Measurements from ENCODE around the gene CIDEB. TPM values are rescaled to one million over a fixed set of nuclear protein-coding genes. Genes with fewer than 3 reads are reported as not detected.

Gene CIDEB
- total and polyA plus RNA-seq, 9 of the 15 experiments (the other 6 are each of a cell fraction or from before 2014, with no cell fraction given) = 0.03 to 0.35 (median 0.09) TPM; not detected in 3

GRCh38 chr14:24309538-24310264 is 1.9 kb upstream of the CIDEB start, which contains the start of gene LTB4R2:
Gene LTB4R2 (plus strand): TSS chr14:24310140. CDS start chr14:24310665, 525 bp downstream.
- Histone ChIP-seq H3K27me3 (ENCODE audit: control insufficient read depth in 2 of 2, insufficient read depth in 2 of 2, low read length in 2 of 2) (no peaks in the 10 kb centered on the region), H3K4me3 (no peak within 1 kb of the TSS), H3K27ac (ENCODE audit: extremely low read depth, low read depth, low read length) (no peak within 1 kb of the TSS), H4K20me1 (replicated peaks; ENCODE audit: control insufficient read depth, insufficient read depth, low read length) (no peaks in the 10 kb centered on the region), H3K36me3 (ENCODE audit: control insufficient read depth, insufficient read depth, low read length) (peaks cover 52% of the 10 kb centered on the region; the same call in 2 of the 3 replicates), H3K79me2 (ENCODE audit: control insufficient read depth, insufficient read depth, low read length) (no peaks in the 10 kb centered on the region), H3K9ac (ENCODE audit: insufficient read depth in 1 of 2, low read depth in 2 of 2, low read length in 2 of 2) (0 out of 4 replicates have a peak within 1 kb of the TSS, but pooled peaks of 1 of the 2 experiments have one; percentile 27), H2AFZ (ENCODE audit: low read depth, low read length) (no peak within 1 kb of the TSS), H3K4me2 (ENCODE audit: insufficient read depth, low read length) (no peak within 1 kb of the TSS), H3K4me1 (replicated peaks in 1 of 2; ENCODE audit: control insufficient read depth in 2 of 2, insufficient read depth in 2 of 2, low read length in 2 of 2) (peaks cover 4 to 6% of the 10 kb centered on the region in 2 experiments; a peak in 4 of 5 replicates), H3K9me1 (ENCODE audit: control insufficient read depth, insufficient read depth, low read length) (no peaks in the 10 kb centered on the region), H3K9me3 (replicated peaks; ENCODE audit: control insufficient read depth, insufficient read depth, low read depth, low read length) (no peaks in the 10 kb centered on the region)
- BruUV-seq (replicated peaks) = no TSS peak
- in situ Hi-C loops (cut with MboI) = no loop called here
- no peak for ATAC-seq
- 84% methylated on average over 5 of the region's 5 CpGs for WGBS (ENCODE audit: insufficient coverage, low coverage, missing lambda C conversion rate)
- DNase-seq (ENCODE audit: extremely low read depth in 1 of 4, low spot score in 3 of 4) = no peak
- POLR2A ChIA-PET = interaction anchor here (1.1 kb wide), 1 partner anchor 10 kb away, joined by 3 read pairs; the partner anchor contains the start of genes DHRS1 and NOP9
- intact Hi-C loops (cut with micrococcal nuclease) = no loop called here
- FAIRE-seq = no peak
- CTCF ChIA-PET (ENCODE audit: low intra/inter-chr PET ratio) = no interaction called here
- TF ChIP-seq ZFP36 (IDR thresholded peaks at IDR 0.05; ENCODE audit: low read depth, low read length, partially characterized antibody) (peak; percentile 17), MYNN (IDR thresholded peaks at IDR 0.05) (no peak), MYNN (CRISPR knock-in tag; IDR thresholded peaks at IDR 0.05) (no peak)

Measured in K562 (cell line).